Right forelimb (tissue), 1 donor: ENCODE measurements around the gene GAPDH.
A peak's percentile ranks its signal among the peaks of the same experiment; 100 is the strongest.
"Not testable (repeated sequence)": the region's sequence is repeated elsewhere in the genome, so short reads cannot be mapped to it uniquely, and the experiment has no call there.

ENCODE experiments used
- DNase-seq: peaks from one replicate; pipeline ENCODE4 v3.0.0-alpha.2; 2018

The GAPDH gene

DNA sequence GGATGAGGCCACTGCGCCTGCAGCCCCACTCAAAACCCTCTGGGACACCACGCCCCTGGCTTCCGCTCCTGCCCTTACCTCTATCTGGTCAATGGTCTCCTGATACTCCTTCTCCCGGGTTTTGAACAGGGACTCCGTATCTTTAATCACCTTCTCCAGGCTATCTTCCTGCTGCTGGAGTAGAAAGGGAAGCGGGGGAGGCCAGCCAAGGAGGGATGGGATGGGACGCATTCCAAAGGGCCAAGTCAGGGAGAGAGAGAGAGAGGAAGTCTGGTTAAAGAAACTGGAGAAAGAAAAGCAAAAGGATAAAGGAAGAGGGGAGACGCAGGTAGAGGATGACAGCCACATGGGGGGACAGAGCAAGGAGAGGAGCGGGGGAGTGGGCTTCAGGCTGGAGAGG lies 13.7 kb downstream of the GAPDH start:
- DNase-seq = peak; percentile 73

DNA sequence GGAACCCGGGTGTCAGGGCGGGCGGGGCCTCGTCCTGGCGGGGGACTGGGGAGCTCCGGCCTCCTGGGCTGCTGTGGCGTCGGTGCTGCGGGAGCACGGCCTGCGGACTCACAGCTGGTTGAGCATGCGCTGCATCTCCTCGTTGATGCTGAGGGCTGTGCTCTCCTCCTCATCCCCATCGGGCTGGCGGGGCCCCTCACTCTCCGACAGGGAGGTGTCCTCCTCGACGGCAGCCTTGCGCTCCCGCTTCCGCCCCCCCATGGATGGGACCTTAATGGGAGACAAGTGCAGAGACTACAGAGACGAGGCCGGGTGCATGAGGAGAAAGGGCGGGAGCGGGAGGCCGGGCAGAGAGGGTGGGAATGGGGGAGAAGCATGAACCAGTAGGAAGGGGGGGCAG lies 14.2 kb downstream of the GAPDH start:
- no peak for DNase-seq

DNA sequence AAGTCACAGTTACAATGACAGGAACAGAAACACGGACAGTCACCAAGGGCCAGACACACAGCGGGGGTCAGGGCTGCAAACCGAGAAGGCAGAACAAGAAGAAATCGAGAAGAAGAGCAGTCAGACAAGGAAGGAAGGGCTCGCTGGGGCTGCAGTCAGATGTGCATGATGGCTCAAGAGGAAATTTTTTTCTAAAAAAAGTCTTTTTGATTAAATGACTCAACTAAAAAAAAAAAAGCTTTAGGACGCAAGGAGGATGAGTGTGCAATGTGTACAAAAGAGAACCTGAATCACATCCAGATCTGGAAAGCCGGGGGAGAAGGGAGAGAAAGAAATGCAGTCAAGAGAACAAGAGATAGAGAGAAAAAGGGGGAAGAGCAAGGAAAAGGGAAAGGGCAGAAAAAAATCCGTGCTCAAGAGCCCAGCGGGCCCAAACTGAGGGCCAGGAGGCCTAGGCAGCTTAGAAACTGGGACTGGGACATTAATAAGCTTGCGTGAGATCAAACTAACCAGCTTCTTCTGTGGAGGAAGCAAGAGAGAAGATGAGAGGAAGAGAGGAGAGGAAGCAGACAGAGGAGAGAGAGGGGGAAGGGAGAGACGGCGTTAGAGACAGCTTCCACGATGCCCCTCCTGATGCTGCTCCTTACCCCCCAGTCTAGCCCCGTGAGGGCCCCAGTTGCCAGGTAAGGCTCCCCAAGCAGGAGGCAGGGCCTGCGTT lies 14.8 kb downstream of the GAPDH start:
- DNase-seq = no peak

DNA sequence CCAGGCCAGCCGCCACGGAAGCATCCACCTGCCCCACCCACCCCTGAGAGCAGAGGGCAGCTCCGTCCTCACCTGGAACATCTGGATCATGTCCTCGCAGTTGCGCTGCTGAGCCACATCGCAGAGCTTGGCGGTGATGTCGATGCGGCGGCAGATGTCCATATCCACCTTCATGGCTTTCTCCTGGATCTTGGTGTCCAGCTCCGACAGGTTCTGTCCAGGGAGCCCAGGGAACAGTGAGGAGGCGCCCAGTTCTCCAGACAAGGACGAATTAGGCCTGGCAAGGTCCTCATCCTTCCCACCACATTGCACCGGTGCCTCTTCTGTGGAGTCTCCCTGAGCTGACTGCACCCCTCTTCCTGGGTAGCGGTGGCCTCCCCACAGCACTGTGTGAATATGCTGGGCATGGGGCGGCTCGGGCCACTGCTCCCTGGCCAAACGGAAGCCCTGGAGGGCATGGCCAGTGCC lies 15.4 kb downstream of the GAPDH start:
- no peak for DNase-seq

DNA sequence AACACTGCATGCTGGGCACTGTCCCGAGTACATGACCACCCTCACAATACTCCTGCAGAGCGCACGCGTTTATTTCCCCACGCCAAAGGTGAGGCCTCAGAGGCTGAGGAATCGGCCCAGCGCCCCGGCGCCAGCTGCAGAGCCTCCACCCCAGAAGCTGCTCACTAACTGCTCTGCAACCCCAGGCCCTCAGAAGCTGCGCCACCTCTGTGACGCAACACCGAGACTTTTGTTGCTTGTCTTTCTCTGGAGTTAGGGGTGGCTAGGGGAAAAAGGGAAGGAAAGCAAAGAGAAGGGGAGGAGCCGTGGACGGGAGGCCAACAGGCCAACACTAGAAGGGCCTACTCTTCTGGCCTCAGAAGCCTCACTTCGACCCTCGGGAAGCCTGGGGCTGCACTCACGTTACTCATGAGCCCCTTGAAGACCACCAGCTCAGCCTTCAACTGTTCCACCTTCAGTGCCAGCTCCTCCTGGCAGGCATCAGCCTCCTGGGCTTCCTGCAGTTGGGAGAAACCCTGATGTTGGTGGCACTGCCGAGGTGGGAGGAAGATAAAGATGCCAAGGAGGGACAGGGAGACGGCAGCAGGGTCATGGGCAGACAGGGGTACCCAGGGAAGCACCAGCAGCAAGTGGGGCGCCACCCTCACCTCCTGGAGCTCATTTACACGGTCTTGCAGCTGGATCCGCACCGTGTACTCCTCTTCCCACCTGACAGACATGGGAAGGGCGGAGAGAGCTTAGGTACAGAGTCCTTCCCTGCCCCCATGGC lies 16.2 kb downstream of the GAPDH start:
- DNase-seq = no peak

DNA sequence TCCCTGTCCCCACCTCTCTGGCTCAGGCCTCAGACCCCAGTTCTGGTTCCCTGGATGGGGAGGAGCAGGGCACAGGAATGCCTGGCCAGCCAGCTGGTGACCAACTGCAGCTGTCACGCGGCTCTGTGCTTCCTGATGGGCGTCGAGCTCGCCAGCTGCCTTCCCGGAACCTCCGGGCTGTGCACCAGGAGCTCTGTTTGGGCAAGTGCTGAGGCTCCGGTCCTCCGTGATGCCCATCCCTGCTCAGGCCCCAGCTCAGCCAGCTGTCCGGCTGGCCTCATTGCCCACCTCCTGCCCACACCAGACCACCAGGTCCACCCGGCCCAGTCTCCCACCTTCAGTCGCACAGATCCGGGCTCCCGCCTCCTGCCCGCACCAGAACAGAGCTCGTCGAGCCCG lies 16.7 kb downstream of the GAPDH start:
- peak; percentile 68 for DNase-seq

DNA sequence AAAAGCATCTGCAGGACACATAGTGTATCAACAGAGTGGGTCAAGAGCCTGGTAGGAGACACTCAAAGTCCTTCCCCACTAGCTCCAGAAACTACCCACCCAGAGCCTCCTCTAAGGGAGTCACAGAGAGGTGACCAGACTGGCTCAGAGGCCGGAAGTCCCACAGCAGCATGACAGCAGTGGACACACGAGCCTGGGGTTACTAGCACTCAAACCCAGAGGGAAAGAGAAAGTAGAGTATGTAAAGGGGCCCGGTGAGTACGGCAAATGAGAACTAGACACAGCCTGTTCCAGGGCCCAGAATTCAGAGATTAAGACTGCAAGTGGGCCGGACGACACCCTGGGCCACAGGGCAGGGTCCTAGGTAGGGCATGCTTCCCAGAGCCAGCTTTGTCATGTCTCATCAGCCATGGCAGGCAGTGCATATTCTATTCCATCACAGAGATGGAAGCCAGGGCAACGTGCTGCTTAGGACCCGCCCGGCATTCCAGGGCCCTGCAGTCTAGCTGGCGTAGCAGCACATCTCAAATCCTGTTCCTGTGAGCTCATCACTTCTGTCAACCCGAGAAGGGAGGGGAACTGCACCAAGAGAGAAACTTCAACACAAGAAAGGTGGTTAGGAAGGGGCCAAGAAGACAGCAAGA lies 17.3 kb downstream of the GAPDH start:
- no peak for DNase-seq

DNA sequence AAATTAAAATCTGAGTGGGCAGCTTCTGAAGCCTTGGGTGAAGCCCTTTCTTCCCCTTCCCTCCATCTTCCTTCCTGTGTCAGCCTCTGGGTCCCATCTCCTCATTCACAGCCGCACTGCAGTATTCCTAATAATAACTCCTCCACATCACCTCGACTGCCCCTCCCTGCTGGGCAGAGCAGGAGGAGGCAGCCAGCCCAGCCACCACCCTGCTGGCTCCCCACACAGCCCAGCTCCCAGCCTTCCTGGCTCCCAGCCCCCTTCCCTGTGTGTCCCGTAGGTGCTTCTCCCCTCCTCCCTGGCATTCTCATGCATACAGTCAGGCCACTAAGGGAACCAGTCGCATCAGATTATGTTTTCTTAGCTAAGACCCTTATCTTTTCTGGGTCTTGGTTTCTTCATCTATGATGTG lies 17.8 kb downstream of the GAPDH start:
- no peak for DNase-seq

DNA sequence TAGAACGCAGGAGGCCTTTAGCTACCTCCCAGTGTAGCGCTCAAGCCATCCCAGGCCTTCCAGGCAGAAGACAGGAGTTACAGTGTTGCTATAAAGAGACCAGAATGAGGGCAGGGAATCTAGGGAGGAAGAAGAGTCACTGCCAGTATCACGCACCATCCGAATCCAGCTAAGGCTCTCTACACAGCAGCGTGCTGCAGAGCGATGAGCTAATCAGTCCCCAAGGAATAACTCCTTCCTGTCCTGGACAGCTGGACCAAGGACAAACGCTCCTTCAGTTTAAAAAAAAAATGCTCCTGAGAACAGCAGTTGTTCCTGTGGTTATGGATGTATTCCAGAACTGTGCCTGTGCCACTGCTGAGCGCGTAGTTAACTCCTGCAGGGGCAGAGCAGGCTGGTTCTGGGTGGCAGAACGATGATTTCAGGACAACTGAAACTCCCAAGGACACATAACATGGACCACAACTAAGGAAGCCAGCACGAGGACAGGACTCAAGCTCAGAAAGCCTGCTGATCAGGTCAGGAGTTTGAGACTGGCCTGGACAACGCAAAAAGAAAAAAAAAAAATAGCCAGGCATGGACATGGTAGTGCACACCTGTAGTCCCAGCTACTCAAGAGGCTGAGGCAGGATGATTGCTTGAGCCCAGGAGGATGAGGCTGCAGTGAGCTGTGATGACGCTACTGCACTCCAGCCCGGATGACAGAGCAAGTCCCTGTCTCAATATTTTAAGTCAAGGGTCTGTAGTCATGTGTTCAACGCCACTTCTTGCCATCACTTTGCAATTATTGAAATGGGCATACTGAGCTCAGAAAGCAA lies 18.9 kb downstream of the GAPDH start:
- DNase-seq = no peak

DNA sequence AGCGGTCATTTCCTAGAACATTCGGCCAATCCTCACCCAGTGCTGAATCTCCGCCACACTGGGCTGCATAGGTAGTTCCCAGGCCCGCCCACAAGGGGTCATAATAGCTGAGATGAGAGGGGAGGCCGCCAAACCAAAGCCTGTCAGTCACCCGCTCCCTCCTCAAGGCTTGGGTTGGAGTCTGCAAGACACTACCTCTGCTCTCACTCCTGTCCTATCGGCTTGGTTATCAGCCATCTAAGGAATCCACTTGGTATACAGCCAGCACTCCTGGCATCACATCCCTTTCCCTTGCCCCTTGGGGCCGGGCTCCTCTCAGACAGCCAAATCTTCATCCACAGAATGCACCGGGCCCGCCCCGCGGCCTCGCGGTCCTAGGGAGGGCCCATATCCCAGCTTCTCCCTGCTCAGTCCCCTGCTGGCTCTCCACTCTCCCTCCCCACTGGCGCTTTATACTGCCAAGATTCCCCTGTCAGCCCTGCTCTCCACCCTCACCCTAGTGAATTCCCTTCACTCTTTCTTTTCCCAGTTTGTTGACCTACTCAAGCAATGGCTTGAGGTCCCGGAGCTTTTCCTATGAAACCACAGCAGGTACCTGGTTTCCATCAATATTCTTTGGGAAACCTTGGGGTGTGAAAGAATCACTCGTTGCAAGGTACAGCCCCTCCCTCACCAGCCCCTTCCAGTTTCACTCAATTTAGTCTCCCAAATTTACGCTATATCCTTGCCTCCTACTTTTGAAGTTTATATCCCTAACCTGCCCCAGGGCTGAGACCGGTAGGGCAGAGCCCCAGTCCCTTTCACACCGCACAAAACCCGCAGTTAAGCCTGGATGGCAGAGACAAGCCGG lies 20.1 kb downstream of the GAPDH start:
- DNase-seq = peak; percentile 79

DNA sequence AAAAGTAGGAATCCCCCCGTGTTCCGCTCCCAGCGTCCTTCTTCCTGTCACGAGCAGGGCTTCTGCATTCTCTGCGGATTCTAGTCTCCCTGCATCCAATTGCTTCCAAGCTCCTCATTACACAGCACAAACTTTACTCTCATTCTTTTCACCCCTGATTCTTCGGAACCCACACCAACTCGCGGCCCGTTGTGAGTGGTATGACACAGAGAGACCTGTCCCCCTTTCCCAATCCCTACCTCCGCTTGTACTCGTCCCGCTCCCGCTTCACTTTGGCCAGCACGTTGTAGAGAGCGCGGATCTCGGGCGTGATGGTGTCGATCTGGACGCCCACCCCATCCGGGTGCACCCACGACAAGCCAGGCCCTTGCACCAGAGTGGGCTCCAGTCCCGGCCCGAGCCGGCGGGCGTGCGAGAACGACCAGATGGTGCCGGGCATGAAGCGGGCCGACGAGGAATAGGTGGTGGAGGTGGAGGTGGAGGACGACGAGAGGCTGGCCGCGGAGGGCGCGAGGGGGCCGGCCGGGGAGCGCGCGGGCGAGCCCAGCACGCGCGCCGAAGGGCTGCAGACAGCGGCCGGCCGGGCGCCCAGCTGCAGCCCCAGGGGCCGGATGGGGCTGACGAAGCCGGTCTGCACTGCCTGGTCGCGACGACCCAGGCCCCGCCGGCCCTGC lies 20.8 kb downstream of the GAPDH start:
- DNase-seq = no peak

DNA sequence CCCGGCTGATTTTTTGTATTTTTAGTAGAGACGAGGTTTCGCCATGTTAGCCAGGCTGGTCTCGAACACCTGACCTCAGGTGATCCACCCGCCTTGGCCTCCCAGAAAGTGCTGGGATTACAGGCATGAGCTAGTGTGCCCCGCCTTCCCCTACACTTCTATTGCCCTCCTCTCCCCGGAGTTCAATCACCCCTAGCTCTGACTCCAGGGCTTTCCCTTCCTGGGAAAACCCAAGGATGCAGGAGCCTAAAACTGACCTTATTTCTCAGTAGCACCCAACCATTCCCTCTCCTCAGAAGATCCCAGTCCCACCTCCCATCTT lies 22.1 kb downstream of the GAPDH start:
- not testable (repeated sequence) for DNase-seq

DNA sequence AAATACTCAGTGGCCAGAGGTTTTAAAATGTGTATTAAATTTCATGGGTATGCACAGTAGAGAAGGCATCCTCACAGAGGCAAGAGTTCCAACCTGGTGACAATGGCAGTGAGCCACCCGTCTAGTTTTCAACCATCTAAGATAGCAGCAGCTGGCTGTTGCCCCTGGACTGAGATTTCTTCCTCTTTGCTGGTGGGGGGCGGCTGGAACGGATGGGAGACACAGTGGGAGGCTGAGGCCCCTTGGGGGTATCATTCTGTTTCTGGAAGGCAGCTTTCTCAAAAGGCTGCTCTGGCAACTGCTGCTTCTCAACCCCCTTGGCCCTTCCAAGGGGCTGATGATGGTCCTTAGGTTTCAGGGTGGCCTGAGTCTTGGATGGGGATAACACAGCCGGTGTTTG lies 22.5 kb downstream of the GAPDH start:
- DNase-seq = no peak

DNA sequence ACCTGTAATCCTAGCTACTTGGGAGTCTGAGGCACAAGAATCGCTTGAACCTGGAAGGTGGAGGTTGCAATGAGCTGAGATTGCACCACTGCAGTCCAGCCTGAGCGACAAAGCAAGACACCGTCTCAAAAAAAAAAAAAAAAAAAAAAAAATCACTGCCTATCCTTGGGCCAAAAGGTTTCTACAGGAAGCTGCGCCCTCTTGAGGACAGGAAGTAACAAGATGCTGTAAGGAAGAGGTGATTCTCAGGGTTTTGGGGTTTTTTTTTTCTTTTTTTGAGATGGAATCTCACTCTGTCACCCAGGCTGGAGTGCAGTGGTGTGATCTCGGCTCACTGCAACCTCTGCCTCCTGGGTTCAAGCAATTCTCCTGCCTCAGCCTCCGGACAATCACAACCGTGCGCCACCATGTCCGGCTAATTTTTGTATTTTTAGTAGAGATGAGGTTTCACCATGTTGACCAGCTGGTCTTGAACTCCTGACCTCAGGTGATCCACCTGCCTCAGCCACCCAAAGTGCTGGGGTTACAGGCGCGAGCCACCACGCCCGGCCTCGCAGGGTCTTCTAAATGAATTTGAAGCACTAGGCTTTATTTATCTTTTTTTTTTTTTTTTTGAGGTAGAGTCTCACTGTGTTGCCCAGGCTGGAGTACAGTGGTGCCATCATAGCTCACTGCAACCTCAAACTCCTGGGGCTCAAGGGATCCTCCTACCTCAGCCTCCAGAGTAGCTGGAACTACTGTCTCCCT lies 23.9 kb downstream of the GAPDH start:
- not testable (repeated sequence) for DNase-seq

DNA sequence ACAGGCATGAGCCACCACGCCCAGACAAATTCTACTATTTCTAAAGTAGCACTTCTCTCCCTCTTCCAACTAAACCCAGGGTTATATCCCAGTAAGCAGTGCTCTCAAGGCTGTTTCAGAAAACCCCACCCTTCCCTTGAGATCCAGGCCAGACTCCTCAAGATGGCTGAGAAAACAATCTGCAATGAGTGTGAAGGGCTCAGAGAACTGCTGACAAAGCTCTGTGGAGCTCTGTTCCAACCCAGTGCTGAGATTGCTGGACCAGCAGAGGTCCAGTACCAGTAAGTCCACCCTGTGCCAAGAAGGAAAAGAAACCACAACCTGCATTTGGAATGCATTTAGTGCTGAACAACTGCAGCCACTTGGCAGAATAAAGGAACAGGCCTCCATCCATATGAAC lies 25.2 kb downstream of the GAPDH start:
- no peak for DNase-seq

DNA sequence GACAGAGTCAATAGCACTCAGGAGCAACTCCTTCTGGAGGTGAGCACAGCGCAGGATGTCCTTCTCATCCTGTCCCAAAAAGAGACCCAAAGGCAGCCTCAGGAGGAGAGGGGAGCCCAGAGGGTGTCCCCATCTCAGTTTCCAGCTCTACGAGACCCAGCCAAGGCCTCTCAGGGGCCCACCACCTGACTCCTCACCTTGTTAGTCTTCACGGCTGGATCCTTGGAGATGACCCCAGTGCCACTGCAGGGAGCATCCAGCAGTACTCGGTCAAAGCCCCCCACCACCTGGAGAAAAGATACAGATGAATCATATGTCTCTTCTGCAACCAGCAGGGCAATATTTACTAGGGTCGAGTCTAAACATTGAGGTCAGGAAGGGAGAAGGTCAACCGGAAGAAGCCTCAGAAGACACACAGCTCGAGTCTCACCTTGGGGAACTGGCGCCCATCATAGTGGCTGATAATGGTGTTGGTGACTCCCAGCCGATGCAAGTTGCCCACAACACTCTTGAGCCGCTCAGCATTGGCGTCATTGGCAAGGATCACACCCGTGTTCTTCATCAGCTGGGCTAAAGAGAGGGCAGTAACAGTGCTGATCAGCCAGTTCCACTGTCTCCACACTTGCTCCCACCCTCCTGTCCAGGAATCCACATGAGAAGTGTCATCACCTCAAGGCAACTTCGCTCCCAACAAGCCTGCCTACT lies 26.3 kb downstream of the GAPDH start:
- DNase-seq = no peak

DNA sequence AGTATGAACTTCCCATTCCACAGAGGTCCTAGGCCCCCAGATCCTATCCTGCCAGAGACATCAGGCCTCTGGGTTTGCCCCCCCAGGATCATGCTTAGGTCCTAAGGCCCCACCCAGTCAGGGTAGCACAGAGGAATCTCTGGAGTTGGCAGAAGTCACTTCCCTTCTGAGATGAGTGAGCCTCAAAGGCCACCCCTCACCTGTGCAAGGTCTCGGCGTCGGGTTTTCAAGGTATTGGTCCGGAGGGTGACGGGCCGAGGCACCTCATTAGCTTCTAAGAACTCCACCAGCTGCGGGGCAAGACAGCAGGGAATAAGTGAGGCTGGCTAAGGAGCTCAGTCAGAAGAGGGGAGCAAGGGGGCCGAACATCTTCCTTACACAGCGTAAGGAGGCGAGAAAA lies 28.6 kb downstream of the GAPDH start:
- DNase-seq = no peak

DNA sequence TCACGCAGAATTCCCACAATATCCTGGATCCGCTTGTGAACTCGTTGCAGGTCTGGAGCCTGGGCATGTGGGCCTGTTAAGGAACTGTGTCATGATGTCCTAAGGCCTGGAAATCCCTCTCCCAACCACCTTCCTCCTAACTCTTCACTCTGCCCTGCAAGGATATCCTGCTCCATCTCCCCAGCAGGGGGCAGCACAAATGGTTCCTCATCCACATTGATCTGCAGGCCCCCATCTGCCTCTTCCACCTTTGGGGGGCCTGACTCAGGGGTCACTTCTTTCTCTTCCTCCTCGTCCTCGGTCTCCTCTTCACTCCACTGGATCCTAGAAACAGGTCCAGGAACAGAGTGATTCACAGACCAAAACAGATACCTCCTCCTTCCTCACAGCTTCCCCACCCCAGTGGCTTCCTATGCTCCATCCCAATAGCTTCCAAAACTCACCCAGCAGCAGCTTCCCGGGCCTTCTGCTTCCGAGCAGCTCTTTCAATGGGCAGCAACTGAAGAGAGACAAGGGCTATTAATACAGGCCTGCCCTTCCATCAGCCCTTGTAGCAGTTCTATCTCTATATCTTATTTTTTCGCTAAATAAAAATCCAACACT lies 29.2 kb downstream of the GAPDH start:
- no peak for DNase-seq

DNA sequence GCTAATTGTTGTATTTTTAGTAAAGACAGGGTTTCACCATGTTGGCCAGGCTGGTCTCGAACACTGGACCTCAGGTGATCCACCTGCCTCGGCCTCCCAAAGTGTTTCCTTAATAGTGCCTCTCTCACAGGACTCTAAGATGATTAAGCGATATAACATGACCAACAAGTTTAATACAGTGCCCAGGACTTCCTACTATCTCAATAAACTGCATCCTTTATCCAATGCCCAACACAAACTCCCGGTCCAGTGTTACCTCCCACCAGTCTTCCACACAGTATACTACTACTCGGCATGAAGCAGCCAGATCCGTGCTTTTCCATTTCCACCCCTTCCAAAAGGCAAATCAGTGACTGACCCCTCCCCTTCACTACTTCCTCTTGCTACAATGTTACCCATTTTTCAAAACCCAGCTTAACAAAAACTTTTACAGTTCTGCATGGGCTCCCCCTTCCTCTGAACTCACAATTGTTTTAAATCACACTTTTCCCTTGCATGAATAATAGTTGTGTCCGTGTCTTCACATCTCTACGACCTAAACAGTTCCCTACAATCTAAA lies 32.9 kb downstream of the GAPDH start:
- no peak for DNase-seq
